IPS DF 4.7 (cell line): ENCODE results near the gene CPB2.

ENCODE experiments used
- DNase-seq: peaks from one replicate; pipeline ENCODE4 v3.0.0-alpha.2; 2013; ENCODE audit warnings: low spot score; ENCODE audit errors: extremely low read depth

CPB2 gene

DNA sequence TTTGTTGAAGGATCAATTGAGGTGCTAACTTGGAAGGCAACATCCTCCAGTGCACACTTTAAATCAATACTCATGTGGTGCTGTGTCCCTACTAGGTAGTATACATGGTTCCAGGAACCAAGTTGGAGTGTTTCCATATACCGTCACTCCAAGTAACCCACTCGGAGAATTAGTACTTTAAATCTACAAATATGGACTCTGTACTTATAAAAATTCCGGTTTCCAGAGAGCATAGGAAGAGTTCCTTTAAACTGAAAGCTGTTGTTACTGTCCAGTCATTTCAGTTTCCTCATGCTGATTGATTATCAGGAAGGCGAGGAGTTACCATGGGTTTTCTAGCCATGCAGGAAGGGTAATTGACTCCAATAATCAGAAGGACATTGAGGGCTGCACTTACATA is 7.2 kb downstream of the CPB2 start:
- no peak for DNase-seq

DNA sequence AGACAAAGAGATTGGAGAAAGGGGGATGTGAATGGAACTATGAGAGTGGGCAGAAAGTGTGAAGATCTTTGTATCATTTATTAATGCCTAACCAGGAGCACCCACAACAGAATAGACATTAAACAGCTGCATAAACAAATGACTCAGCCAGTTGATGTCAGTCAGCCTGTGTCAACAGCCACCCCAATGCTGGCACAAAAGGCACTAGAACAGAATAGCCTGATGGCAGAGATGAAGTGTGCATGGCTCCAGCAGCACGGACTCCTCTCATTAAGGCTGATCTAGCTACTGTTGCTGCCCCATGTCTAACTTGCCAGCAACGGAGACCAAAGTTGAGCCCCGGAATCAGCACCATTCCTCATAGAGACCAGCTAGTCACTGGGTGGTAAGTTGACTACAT is 7.8 kb downstream of the CPB2 start:
- DNase-seq: no peak

DNA sequence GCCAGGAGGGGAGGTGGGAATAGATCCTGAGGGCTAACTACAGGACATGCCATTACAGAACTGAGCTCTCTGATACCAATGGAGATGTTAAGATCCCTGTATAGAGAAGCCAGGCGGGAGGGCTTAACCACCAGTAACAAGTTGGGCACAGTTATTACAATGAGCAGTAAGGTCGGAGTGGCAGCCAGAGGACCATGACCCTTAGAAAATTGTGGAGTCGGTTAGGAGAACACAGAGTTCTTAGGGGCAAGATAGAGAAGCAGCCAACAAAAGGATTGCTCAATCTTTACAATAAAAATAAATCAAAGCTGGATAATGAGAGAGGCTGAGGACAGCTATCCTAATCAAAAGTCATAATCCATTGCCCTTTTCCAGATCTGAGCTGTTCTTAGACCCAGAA is 10.4 kb downstream of the CPB2 start:
- no peak for DNase-seq

DNA sequence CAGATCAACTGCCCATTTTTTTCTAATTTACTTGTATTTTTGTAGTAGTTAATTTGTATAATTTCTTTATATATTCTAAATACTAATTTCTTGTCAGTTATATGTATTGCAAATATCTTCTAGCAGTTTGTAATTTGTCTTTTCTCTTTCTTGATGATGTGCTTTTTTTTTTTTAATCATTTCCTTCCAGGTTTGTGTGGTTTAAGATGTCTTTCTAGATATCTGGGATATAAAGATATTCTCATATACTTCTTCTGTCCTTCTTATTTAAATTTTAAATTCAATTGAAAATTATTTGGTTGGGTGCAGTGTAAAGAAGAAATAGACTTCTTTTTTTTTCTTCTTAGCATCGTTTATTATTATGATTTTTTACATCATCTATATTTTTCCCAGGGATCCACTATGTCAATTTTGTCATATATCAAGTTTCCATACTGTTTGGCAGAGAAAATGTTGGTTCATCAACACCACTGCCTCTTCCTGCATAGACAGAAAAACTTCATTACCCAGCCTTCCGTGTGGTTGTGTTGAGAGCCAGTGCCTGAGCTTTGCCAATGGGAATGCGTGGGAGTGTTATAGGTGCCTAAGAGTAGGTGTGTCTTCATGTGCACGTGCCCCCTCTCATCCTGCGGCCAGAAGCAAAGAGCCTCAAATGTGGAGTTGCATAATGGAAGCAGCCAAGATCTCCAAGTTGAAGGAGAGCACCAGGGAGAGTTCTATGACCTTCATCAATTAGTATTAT is 15.8 kb downstream of the CPB2 start:
- no peak for DNase-seq

DNA sequence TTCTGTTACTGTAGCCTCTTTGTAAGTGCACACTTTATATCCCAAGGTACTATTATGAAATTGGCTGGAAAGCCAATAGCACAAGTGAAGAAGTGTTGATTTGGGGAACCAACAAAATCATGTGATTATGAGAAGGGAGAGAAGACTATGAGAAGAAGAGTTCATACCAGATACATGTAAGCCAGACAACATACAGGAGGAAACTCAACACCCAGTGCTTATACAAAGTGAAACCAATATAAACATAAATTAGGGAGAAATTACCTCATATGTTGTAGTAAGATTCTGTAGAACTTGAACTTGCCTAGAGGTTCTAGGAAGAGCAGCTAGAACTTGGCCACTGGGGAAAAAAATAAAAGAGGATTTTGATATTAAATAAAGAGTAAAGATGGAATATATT is 17.4 kb downstream of the CPB2 start:
- no peak for DNase-seq

DNA sequence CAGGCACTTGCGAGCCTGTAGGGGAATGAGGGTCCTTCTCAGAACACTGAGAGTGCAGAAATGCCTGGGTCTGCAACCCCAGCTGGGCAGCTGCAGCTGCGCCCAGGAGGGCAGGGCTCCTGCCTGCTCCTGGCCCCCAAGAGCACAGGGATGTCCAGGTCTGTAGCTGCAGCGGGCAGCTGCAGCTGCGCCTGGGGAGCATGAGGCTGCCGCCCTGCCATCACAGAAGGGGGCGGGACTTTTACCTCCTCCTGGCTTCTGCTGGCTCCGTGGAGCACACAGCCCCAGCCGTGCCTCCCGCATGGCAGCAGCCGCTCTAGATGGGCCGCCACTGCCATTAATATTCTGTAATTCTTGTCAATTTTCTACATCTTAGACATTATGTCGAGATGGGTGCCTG is 17.8 kb downstream of the CPB2 start:
- DNase-seq: no peak

DNA sequence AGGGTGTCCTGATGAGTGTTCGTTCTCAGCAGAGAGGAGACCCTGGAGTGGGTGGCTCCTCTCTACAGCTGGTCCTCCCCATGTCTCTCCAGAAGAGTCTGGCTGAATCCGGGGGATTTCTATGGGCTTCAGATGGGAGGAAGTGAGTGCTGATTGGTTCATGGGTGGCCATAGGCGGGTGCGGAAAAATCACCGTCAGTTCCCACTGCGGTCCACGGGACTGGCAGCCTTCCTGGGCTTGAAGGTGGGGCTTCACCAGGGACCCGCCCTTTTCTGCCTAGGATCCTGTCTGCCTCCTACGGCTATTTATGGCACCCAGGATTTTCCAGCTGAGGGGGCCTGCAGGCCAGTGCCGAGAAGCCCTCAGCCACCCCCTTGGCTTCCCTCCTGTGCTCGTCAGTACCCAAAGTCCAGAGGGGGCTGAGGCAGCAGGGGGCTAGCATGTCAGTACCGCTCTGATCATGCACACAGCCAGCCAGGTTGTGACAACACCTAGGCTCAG is 18.4 kb downstream of the CPB2 start:
- DNase-seq: no peak

DNA sequence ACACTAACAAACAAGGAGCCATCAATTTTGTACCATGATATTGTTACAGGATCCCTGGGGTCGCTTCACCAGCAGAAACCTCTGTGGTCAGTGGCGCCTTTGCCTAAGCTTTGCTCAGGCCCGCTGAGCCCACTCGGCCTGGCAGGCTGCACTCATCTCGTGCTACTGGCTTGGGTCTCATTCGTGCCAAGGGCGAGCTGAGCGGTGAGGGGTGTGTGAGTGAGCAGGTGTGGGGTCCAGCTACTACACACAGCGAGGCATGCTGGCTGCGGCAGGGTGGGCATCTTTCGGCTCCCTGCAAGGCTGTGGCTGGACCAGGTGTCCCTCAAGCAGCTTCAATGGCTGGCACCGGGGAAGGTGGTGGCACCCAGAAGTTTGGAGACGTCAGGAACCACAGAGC is 19.1 kb downstream of the CPB2 start:
- DNase-seq: no peak

DNA sequence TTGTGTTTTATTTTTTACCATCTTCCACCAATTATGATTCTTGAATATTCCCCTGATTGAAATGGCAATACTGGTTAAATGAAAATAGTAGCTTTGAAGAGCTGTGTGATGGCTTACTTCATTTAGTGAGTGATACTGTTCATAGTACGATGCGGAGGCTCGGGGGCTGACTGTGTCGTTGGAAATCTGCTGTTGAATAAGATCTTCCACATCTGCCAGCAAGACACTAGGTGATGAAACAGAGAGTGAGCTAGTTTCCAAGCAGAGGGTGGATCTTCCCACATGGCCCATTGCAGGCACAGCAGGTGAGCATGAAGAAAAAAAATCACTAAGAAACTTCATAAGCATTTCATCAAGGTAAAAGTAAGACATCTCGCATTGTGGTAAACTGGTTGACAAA is 22.5 kb downstream of the CPB2 start:
- no peak for DNase-seq

DNA sequence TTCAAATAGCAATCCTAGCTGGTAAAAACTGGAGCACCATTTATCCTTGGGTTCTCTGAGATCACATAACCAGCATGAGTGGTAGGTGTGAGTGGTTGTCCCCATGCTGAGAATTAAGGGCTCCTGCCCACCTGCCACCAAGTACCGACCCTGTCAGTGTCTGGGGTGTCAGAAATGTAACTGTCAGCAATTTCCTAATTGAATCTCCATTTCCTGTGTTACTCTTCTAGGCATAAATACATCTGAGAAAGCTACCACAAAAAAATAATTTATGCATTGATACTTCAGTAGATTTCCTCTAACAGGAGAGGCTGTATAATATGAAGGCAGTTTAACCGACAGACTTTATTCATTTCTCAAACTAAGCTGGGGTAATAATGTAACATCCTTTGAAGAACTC is 25.1 kb downstream of the CPB2 start:
- no peak for DNase-seq

DNA sequence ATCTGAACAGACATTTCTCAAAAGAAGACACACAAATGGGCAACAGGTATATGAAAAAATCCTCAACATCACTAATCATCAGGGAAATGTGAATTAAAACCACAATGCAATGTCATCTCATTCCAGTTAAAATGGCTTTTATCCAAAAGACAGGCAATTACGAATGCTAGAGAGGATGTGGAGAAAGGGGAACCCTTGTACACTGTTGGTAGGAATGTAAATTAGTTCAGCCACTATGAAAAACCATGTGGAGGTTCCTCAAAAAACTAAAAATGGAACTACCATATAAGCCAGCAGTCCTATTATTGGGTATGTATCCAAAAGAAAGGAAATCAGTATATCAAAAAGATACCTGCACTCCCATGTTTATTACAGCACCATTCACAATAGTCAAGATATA is 27.6 kb downstream of the CPB2 start:
- no peak for DNase-seq

DNA sequence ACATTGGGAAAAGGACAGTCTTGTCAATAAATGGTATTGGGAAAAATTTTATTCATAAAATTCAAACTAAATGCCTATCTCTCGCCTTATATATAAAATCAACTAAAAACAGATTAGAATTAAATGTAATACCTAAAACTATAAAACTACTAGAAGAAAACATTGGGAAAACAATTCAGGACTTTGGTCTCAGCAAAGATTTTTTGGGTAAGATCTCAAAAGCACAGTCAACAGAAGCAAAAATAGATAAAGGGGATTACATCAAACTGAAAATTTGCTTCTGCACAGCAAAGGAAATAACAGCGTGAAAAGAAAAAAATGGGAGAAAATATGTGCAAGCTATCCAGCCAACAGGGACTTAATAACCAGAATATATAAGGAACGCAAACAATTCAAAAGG is 28.0 kb downstream of the CPB2 start:
- DNase-seq: no peak

DNA sequence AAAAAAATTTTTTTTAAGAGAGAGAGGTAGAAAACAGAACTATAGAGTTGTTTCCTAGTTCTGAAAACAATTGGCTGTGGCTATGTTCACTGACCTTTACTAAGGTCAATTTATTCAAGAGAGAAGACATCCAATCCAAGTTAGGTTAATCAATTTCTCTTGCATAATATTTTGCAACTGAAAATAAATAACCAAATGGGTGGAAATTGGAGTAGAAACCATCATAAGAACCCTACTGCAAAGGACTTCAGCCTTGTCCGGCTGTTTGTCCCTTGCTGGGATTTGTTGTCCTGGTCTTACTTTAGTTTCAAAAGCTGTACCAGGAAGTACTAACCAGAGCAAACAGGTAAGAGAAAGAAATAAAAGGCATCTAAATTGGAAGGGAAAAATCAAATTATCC is 29.0 kb downstream of the CPB2 start:
- no peak for DNase-seq

DNA sequence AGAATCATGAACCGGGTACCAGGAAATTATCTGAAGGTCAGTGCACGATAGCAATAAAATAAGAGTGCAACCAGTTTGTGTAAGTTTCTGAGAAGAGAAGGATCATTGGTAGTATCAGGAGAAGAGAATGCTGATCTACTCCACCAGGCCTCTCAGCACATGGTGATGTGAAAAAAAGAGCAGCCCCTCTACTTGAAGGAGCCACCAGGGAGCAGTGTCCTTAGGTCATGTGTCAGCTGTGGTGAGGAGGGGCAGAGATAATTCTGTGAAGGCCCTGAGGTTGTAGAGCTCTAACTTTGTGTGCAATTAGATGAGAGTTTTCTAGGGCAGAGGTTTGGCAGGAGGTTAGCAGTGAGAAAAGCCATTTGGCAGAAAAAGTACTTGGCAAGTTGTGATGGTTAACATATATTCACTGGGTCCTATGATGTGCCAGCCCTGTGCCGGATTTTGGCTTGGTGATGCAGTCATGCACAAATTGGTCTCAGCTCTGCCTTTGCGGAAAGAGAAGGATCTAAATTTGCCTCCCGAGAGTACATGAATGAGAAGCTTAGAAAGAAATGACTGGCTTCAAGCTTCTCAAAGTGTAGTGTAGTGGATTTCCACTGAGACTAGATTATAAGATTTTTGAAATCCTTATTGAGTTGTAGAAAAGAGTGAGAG is 33.1 kb downstream of the CPB2 start:
- DNase-seq: no peak

DNA sequence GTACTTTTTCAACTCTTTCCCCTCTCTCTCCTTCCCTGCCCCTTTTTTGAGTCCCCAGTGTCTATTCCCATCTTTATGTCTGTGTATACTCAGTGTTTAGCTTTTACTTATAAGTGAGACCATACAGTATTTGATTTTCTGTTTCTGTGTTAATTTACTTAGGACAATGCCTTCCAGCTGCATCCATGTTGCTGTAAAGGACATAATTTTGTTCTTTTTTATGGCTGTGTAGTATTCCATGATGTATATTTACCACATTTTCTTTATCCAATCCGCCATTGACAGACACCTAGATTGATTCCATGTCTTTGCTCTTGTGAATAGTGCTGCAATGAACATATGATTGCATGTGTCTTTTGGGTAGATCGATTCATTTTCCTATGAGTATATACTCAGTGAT is 41.5 kb downstream of the CPB2 start:
- DNase-seq: no peak

DNA sequence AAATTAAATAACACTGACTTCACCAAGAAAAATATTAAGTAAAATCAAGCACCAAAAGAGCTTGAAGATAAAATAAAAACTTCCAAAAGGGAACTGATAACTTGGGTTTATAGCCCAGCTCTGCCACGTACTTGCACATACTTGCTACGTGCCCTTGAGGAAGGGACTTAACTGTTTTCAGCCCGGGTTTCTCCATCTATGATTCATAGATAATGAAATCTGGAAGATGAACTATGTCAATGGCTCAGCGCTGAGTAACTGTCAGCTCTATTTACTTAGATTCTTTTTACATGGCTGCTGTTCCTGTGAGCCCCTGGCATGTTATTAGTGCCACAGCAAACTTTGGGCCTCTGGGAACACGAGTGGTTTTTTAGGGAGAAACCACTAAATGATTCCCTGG is 42.6 kb downstream of the CPB2 start:
- no peak for DNase-seq

DNA sequence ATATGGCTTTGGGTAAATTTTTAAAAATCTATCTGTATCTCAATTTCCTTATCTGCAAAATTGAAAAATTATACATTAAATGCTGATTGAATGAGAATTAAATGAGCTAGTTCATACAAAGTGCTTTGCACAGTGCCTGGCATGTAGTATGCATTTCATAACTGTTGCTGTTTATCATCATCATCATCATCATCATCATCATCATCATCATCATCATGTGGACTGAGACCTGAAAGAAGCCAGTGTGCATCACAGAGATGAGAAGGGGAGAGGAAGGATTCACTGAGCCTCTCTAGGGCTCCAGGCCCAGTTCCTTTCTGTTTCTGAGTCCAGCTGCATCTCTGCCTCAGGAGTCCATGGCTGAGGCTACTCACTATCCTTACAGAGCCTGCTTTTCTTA is 45.4 kb downstream of the CPB2 start:
- DNase-seq: no peak

DNA sequence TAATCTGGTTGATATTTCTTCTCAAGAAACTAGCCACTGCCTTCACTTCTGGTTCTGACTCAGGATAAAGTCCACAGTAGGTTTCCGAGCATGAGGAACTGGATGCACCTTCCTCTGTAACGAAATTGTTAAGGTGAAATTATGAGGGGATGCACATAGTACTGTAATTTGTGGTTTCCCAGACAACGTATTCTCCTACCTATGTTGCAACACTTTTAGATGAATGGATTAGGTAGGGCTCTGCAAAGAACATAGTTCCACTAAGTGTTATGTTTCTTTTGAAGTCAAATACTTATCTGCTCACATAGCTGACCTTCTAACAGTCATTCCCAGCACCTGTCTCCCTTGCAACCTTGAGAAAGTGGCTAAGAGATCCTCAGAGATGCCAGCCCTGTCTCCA is 46.6 kb downstream of the CPB2 start:
- no peak for DNase-seq

DNA sequence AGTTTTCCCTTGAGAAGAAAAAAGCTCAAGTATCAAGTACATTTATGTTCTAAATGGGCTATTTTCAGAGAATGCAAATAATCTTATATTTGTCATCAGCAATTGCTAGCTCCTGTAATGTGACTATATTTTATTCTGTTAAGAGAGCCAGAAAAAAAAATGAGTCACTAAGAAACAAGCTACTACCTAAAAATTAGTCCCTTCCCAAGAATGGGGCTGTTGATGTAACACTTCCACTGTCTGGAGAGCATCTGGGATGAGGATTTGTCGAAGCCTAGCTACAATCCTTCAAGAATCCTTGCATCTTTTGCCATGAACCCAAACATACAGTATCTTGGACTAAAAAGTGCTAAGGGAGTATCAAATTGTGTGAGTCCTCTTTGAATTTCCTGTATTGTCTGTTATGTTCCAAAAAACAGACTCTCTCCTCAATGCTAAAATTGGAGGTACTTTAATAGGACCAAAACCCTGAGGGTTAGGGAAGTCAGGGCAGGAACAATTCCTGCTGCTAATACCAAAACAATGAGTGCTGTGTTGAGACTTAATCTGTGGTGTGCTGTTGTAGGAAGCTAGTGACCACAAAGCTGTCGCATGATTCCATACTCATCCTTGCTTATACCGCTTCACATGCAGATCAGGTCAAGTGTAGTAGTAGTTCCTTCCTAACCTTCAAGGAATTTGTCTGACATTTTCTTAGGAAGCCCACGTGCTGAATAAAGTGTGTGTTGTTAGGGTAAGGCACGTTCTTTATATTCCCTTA is 47.4 kb downstream of the CPB2 start:
- DNase-seq: no peak

DNA sequence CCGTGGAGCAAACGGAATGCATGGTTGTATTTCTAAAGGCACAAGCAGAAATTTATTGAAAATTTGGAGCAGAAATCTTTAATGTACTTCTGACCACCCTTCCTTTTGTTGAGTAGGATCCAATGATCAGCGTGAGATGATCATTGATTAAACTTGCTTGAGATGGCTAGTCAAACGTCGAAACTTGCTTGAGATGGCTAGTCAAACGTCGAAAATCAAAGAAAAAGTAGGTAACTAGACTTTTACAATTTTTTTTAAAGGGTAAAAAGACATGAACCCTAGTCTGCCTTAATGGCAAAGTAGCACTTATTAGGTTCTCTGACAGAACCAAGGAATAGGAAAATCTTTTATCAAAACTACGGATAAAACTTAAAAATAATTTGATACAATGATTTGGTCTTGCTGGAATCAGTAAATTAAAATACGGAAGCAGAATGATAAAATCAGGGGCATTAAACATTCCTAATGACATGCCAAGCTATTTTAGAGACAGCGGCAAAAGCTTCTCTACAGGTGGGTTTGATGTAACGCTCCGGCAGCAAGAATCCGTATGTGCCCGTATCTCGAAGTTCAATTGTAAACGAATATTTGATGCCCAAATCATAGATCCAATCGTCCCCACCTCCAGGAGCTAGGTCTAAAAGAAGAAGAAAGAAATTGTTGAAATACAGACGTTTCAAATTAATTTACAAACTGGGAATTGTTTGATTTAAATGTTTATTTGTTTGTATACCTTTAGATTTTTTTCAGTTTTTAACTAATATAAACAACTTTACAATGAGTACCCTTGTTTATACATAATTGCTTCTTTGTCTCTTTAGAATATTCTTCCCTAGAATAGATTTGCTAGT is 51.4 kb downstream of the CPB2 start:
- DNase-seq: no peak

DNA sequence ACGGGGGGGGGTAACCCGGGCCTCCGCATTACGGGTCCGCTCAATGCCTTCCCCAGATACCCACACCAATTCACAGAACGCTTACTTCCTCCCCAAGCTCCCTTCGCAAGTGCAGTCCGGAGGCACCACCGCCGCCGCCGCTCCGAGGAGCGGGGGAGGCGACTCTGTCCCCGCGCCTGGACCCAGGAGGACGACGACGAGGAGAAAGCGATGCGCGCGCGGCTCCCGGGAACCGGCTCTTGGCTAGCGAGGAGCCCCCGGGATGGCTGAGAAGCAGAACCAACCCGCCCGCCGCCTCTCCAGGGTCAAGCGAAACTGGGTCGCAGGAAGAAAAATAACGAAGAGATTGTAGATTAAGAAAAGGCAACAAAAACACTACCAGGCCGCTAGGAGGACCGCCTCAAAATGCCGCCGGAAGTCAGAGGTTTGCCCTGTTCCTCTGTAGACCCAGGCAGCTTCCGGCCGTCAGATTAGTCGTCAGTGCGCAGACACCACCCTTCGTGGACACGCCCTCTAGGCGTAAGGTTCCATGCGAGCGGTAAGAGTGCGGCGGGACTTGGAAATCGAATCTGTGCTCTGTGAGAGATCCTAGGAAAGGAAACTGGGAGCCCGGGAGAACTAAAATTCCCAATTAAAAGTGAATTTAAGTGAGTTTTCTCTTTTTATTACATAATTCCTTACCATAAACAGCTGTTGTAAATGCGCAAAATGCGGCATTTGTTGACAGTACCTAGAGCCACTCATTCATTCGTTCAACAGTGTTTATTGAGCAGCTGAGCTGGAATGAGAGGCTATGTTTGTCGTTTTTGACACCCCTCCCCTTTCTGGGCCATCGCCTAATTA is 52.3 kb downstream of the CPB2 start, which contains the start of gene ZC3H13:
TSS of gene ZC3H13 (minus strand) at position 428 of the 843 bp plus-strand sequence. CDS start 7,239 bp downstream, outside the sequence.
- DNase-seq: peak; percentile 86
